Lower leg skin (tissue), 3 donors: ENCODE data around the gene CYP39A1.

Source experiments
- POLR2A ChIP-seq, 2 donors: fragments of 450-650 bp; IDR thresholded peaks; one replicate each; pipeline ENCODE4 v1.6.1; 2016 to 2017; ENCODE audit warnings: antibody characterized with exemption in 2 of 2, mild to moderate bottlenecking in 1 of 2, moderate library complexity in 1 of 2
- TF ChIP-seq, protein P1 (sequence below), 3 donors: fragments of 450-650 bp; IDR thresholded peaks; one replicate each; pipeline ENCODE4 v1.5.1; 2016; ENCODE audit warnings: antibody characterized with exemption in 3 of 3, mild to moderate bottlenecking in 3 of 3, moderate library complexity in 2 of 3

DNA sequence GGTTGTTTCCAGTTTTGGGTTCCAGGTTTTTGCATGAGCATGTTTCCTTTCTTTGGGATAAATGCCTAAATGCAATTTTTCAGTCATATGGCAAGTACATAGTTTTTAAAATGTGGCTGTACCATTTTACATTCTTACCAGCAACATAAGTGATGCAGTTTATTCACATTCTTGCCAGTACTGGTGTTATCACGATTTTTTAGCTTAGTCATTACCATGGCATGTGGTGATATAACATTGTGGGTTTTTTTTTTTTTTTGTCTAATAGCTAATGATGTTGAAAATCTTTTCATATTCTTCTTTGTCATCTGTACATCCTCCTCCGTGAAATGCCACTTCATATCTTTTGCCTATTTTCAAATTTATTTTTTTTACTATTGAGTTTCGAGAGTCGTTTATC is 32.2 kb upstream of the CYP39A1 start:
- TF ChIP-seq, protein P1, sequence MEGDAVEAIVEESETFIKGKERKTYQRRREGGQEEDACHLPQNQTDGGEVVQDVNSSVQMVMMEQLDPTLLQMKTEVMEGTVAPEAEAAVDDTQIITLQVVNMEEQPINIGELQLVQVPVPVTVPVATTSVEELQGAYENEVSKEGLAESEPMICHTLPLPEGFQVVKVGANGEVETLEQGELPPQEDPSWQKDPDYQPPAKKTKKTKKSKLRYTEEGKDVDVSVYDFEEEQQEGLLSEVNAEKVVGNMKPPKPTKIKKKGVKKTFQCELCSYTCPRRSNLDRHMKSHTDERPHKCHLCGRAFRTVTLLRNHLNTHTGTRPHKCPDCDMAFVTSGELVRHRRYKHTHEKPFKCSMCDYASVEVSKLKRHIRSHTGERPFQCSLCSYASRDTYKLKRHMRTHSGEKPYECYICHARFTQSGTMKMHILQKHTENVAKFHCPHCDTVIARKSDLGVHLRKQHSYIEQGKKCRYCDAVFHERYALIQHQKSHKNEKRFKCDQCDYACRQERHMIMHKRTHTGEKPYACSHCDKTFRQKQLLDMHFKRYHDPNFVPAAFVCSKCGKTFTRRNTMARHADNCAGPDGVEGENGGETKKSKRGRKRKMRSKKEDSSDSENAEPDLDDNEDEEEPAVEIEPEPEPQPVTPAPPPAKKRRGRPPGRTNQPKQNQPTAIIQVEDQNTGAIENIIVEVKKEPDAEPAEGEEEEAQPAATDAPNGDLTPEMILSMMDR (IDR thresholded peaks at IDR 0.05) = no peak
- TF ChIP-seq POLR2A (IDR thresholded peaks at IDR 0.05) = no peak
